Thyroid gland (tissue), 4 donors: ENCODE data around the gene WBP11. TPM values are rescaled to one million over a fixed set of nuclear protein-coding genes. Genes with fewer than 3 reads are reported as not detected.

Experiments
- DNase-seq, 2 donors: peaks; one replicate each; pipeline ENCODE4 v3.0.0-alpha.2; 2019
- H3K27ac ChIP-seq, 3 donors: fragments of 200-600 bp; sonication (generic); 1 replicate in 2 of 3; 2 replicates in 1 of 3; pipeline ENCODE4 v1.5.1; 2016 to 2019; ENCODE audit warnings: mild to moderate bottlenecking in 1 of 3, moderate library complexity in 1 of 3
- H3K27me3 ChIP-seq: fragments of 200-600 bp; sonication (generic); one replicate; pipeline ENCODE4 v1.5.1; 2019
- H3K36me3 ChIP-seq, 2 donors: fragments of 200-600 bp; sonication (generic); one replicate each; pipeline ENCODE4 v1.5.1; 2016 to 2019
- H3K4me1 ChIP-seq, 2 donors: fragments of 200-600 bp; sonication (generic); one replicate each; pipeline ENCODE4 v1.5.1; 2017 to 2019
- H3K4me3 ChIP-seq, 3 donors: fragments of 200-600 bp; sonication (generic); replicated peaks in 1 of 3; 1 replicate in 2 of 3; 2 replicates in 1 of 3; pipeline ENCODE4 v1.5.1; 2016; ENCODE audit warnings: mild to moderate bottlenecking in 1 of 3
- H3K9me3 ChIP-seq: fragments of 200-600 bp; sonication (generic); one replicate; pipeline ENCODE4 v1.5.1; 2017
- CTCF ChIP-seq, 6 experiments: fragments of 200-600 bp in 3 of 6; fragments of 450-650 bp in 3 of 6; sonication (generic) in 3 of 6; IDR thresholded peaks; one replicate each; pipeline ENCODE4 v1.5.1; 2016 to 2019; ENCODE audit warnings: antibody characterized with exemption in 6 of 6, mild to moderate bottlenecking in 2 of 6, inconsistent platforms in 1 of 6, moderate library complexity in 1 of 6
- POLR2A ChIP-seq, 2 donors: fragments of 450-650 bp; IDR thresholded peaks; one replicate each; pipeline ENCODE4 v1.6.1; 2017; ENCODE audit warnings: antibody characterized with exemption in 2 of 2, mild to moderate bottlenecking in 2 of 2, moderate library complexity in 1 of 2
- whole genome bisulfite sequencing, 2 donors: methylation state at CpG; one replicate each; pipeline ENCODE4 v1.1.5; 2017; 5-methylcytosine and 5-hydroxymethylcytosine counted together
- intact Hi-C: fragments of 100-400 bp; cut with DNase I; formaldehyde crosslinking; loops from one replicate; pipeline ENCODE4 v1.15.1; 2023
- total RNA-seq, 4 donors: library from RNA; depleted of rRNA; stranded (reverse); fragments of >200 nt; gene quantifications; one replicate each; pipeline ENCODE4 v1.2.3, GENCODE V29; 2016

Gene WBP11
- total RNA-seq, 4 donors from 2014 or later, result 23.3 to 34.7 (median 29.6) TPM

DNA sequence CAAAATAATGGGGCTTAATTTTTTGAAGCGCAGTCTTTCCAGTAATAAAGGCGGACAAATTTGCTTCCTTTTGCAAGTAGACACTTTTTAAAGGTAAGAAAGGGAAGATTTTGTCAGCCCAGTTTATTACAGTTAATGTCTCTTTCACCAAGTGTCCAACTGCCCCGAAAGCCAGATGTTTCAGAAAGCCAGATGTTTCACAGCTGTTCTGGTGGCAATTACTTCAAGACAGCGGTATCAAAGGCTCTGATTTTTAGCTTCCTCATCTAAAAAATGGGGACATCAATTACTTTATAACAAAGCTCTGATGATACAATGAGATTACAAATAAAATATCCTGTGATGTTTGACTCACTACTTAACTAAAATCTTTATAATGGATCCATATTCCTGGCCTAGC is 1.0 kb downstream of the WBP11 start:
- DNase-seq, result no peak
- Histone ChIP-seq H3K27me3 (no peaks in the 10 kb centered on the region), H3K27ac (peak overlapping the region in 1 of 3 donors; percentile 85), H3K36me3 (peaks cover 16 to 21% of the 10 kb centered on the region in 2 donors), H3K9me3 (no peaks in the 10 kb centered on the region), H3K4me1 (peaks cover 7 to 17% of the 10 kb centered on the region in 2 donors), H3K4me3 (peak overlapping the region in 2 of 3 donors; percentile 97 to 98)
- no peak for TF ChIP-seq CTCF (IDR thresholded peaks at IDR 0.05)
- WGBS, 2 donors, result 72 to 80% methylated on average over 4 of the region's 4 CpGs
- intact Hi-C loops, result no loop called here

- H3K4me1 ChIP-seq, result no peaks in the 10 kb centered on the region
- H3K36me3 ChIP-seq, result peaks cover 44 to 77% of the 10 kb centered on the region in 2 donors
- H3K4me3 ChIP-seq, result no peak overlapping the region
- H3K27ac ChIP-seq, result no peak overlapping the region
- H3K9me3 ChIP-seq, result no peaks in the 10 kb centered on the region
- H3K27me3 ChIP-seq, result no peaks in the 10 kb centered on the region
- intact Hi-C loops, result no loop called here
- 84 to 86% methylated on average over 4 of the region's 4 CpGs for WGBS, 2 donors
- no peak for TF ChIP-seq POLR2A (IDR thresholded peaks at IDR 0.05)
- TF ChIP-seq CTCF (IDR thresholded peaks at IDR 0.05), result no peak
- DNase-seq, result no peak
Measured at GRCh38 chr12:14795028-14795448, 8.2 kb downstream of the WBP11 start.

GRCh38 chr12:14785568-14785967 is 17.7 kb downstream of the WBP11 start:
- 95 to 97% methylated on average over 3 of the region's 3 CpGs for WGBS, 2 donors
- Histone ChIP-seq H3K27me3 (no peaks in the 10 kb centered on the region), H3K4me3 (no peak overlapping the region), H3K9me3 (no peaks in the 10 kb centered on the region), H3K27ac (no peak overlapping the region), H3K36me3 (peaks cover 50% of the 10 kb centered on the region in 2 donors), H3K4me1 (no peaks in the 10 kb centered on the region)
- intact Hi-C loops, result no loop called here
- no peak for TF ChIP-seq CTCF (IDR thresholded peaks at IDR 0.05)
- DNase-seq, result no peak

- intact Hi-C loops, result no loop called here
- Histone ChIP-seq H3K27ac (no peak overlapping the region), H3K27me3 (no peaks in the 10 kb centered on the region), H3K4me3 (no peak overlapping the region), H3K9me3 (no peaks in the 10 kb centered on the region), H3K4me1 (no peaks in the 10 kb centered on the region), H3K36me3 (peaks cover 39% of the 10 kb centered on the region in 2 donors)
- TF ChIP-seq POLR2A (IDR thresholded peaks at IDR 0.05) (no peak), CTCF (IDR thresholded peaks at IDR 0.05) (no peak)
- WGBS, 2 donors, result 89 to 93% methylated on average over 2 of the region's 2 CpGs
- no peak for DNase-seq
Measured at GRCh38 chr12:14784471-14784870, 18.8 kb downstream of the WBP11 start.

DNA sequence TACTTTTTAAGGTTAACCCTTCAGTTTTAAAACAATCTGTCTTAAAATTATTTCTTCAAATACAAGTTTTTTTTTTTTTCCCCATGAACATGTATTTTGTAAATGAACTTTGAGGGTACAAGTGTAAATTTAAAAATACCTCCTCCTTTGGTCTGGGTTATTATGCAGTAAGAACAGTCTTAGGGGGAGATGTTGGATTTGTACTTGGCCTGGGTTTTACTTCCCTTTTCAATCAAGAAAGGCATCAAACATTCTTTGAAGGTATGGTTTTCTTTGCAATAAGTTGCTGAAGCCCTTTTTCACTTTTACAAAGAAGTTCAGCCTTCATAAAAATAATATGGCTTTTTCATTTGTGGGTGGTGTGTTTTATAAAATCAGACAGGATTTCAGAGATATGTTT is 20.5 kb downstream of the WBP11 start:
- H3K27ac ChIP-seq, result no peak overlapping the region

More for the DNA sequence above, 20.5 kb downstream of the WBP11 start:
- intact Hi-C loops, result no loop called here
- Histone ChIP-seq H3K27me3 (no peaks in the 10 kb centered on the region), H3K4me1 (no peaks in the 10 kb centered on the region), H3K4me3 (no peak overlapping the region), H3K9me3 (no peaks in the 10 kb centered on the region), H3K36me3 (peaks cover 21 to 22% of the 10 kb centered on the region in 2 donors)
- TF ChIP-seq POLR2A (IDR thresholded peaks at IDR 0.05), result no peak
- no peak for TF ChIP-seq CTCF (IDR thresholded peaks at IDR 0.05)
- no peak for DNase-seq
